HCT116 (cell line): ENCODE results near the gene AADAT.

Experiments used
- ATF3 ChIP-seq: IDR thresholded peaks from 2 replicates; pipeline ENCODE4 v1.6.1; 2012
- ELF1 ChIP-seq: IDR thresholded peaks from 2 replicates; pipeline ENCODE4 v1.6.1; 2012; ENCODE audit warnings: low read depth, borderline replicate concordance
- EZH2 ChIP-seq: fragments of 200-600 bp; sonication (generic); IDR thresholded peaks from 2 replicates; pipeline ENCODE4 v1.6.1; 2017; ENCODE audit warnings: antibody characterized with exemption, mixed run types
- FOSL1 ChIP-seq: IDR thresholded peaks from 2 replicates; pipeline ENCODE4 v1.6.1; 2012; ENCODE audit warnings: low read depth
- JUND ChIP-seq: IDR thresholded peaks from 2 replicates; pipeline ENCODE4 v1.6.1; 2012
- POLR2A ChIP-seq: IDR thresholded peaks from 2 replicates; pipeline ENCODE4 v1.7.0; 2011; ENCODE audit warnings: borderline replicate concordance; ENCODE audit not compliant: insufficient read depth, insufficient read length; ENCODE audit errors: extremely low read depth
- POLR2AphosphoS5 ChIP-seq: IDR thresholded peaks from 2 replicates; pipeline ENCODE4 v1.6.1; 2011; ENCODE audit warnings: mild to moderate bottlenecking, low read depth, low read length, moderate library complexity
- RAD21 ChIP-seq: IDR thresholded peaks from 2 replicates; pipeline ENCODE4 v1.6.1; 2012; ENCODE audit warnings: low read depth, mild to moderate bottlenecking
- SP1 ChIP-seq: IDR thresholded peaks from 2 replicates; pipeline ENCODE4 v1.6.1; 2012; ENCODE audit warnings: low read depth
- ZBTB33 ChIP-seq: IDR thresholded peaks from 2 replicates; pipeline ENCODE4 v1.6.1; 2011; ENCODE audit warnings: mild to moderate bottlenecking, low read length, moderate library complexity; ENCODE audit not compliant: insufficient replicate concordance; ENCODE audit errors: extremely low read depth
- ZFX ChIP-seq: fragments of 450-650 bp; IDR thresholded peaks from 2 replicates; pipeline ENCODE4 v1.6.1; 2017
- TF ChIP-seq, protein P1 (sequence below), 3 experiments: fragments of 200-600 bp in 1 of 3; sonication (generic) in 1 of 3; IDR thresholded peaks in 2 of 3; conservative IDR thresholded peaks in 1 of 3; 2 replicates each; pipeline ENCODE4 v1.5.1; 2012 to 2017; ENCODE audit warnings: low read depth in 2 of 3, low read length in 2 of 3, antibody characterized with exemption in 1 of 3, borderline replicate concordance in 1 of 3, control low read depth in 1 of 3, mild to moderate bottlenecking in 1 of 3, mixed read lengths in 1 of 3, mixed run types in 1 of 3, moderate library complexity in 1 of 3; ENCODE audit not compliant: insufficient read depth in 1 of 3

DNA sequence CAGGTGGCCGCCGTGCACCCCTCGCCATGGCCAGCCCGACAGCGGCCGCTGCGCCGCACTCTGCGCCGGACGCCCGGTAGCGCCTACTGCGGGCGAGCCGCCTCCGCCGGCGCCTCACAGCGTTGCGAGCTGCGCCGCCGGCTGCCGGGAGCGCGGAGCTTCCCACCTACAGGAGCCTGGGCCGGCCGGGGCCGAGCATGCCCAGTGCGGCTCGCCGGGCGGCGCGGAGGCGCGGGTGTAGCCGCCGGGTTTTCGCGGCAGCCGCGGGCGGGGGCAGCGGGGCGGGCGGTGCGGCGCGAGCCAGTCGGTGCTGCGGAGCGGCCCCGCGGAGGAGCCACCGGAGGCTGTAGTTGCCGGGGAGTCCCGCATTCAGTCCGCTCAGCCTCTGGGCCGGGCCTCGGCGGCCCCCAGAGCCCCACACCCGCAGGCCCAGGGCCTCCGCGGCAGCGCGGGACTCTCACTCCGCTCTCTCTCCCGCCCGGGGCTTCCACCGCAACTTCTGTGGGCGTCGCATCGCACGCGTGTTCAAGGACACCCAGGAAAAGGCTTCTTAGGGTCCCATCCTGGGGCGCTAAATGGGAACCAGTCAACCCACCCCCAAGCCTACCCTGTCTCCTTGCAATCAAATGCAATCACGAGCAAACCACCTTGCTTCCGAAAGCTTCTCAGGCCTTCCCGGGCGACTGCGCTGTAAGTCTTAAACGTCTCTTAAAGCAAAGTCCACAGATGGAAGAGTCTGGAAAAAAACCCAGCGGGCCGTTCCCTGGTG, 63.3 kb downstream of the AADAT start, which contains the start of gene MFAP3L:
- TF ChIP-seq EZH2 (no peak), POLR2AphosphoS5 (peak; percentile 77), ZBTB33 (peak; percentile 4), FOSL1 (no peak), SP1 (peak; percentile 60), RAD21 (no peak), ELF1 (no peak), ZFX (peak; percentile 67), POLR2A (peak; percentile 50), JUND (no peak), ATF3 (no peak)
- TF ChIP-seq, protein P1, sequence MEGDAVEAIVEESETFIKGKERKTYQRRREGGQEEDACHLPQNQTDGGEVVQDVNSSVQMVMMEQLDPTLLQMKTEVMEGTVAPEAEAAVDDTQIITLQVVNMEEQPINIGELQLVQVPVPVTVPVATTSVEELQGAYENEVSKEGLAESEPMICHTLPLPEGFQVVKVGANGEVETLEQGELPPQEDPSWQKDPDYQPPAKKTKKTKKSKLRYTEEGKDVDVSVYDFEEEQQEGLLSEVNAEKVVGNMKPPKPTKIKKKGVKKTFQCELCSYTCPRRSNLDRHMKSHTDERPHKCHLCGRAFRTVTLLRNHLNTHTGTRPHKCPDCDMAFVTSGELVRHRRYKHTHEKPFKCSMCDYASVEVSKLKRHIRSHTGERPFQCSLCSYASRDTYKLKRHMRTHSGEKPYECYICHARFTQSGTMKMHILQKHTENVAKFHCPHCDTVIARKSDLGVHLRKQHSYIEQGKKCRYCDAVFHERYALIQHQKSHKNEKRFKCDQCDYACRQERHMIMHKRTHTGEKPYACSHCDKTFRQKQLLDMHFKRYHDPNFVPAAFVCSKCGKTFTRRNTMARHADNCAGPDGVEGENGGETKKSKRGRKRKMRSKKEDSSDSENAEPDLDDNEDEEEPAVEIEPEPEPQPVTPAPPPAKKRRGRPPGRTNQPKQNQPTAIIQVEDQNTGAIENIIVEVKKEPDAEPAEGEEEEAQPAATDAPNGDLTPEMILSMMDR (IDR thresholded peaks at IDR 0.05 in 2 of 3, conservative IDR thresholded peaks at IDR 0.05 in 1 of 3; ENCODE audit: borderline replicate concordance in 1 of 3, insufficient read depth in 1 of 3, low read depth in 2 of 3, low read length in 2 of 3): no peak
